LNCaP clone FGC (cell line): ENCODE data around the gene TLE4.

Experiments used
- DNase-seq: peaks from one replicate; pipeline ENCODE4 v3.0.0-alpha.2; 2011; ENCODE audit warnings: low read depth
- H3K4me3 ChIP-seq: 2 replicates; pipeline ENCODE4 v1.5.1; 2011; ENCODE audit warnings: mild to moderate bottlenecking, low read depth, low read length, control low read depth
- CTCF ChIP-seq: IDR thresholded peaks from 2 replicates; pipeline ENCODE4 v1.5.1; 2012; ENCODE audit warnings: mild to moderate bottlenecking; ENCODE audit not compliant: control insufficient read depth, insufficient read depth; ENCODE audit errors: extremely low read depth

TLE4 gene

GRCh38 chr9:79765466-79765865 is 193.7 kb downstream of the TLE4 start:
- no peak for TF ChIP-seq CTCF

GRCh38 chr9:79766091-79766490 is 194.3 kb downstream of the TLE4 start:
- TF ChIP-seq CTCF = no peak
- DNase-seq = no peak
- no peak overlapping the region for H3K4me3 ChIP-seq

More at GRCh38 chr9:79765466-79765865, 193.7 kb downstream of the TLE4 start:
- DNase-seq = no peak
- H3K4me3 ChIP-seq = no peak overlapping the region

- no peak for DNase-seq
- no peak overlapping the region for H3K4me3 ChIP-seq
- no peak for TF ChIP-seq CTCF
Observed at GRCh38 chr9:79768194-79768593, 196.4 kb downstream of the TLE4 start.

- H3K4me3 ChIP-seq = no peak overlapping the region
- TF ChIP-seq CTCF = no peak
- DNase-seq = no peak
Observed at GRCh38 chr9:79769476-79770275, 197.9 kb downstream of the TLE4 start.

- no peak for TF ChIP-seq CTCF
- H3K4me3 ChIP-seq = no peak overlapping the region
- DNase-seq = no peak
Observed at GRCh38 chr9:79774356-79774755, 202.6 kb downstream of the TLE4 start.
